Tibial artery (tissue), 4 donors: ENCODE measurements around the gene POU1F1.

ENCODE experiments used
- DNase-seq, 2 donors: peaks; one replicate each; pipeline ENCODE4 v3.0.0-alpha.2; 2019
- H3K27ac ChIP-seq, 2 donors: fragments of 200-600 bp; sonication (generic) in 1 of 2; 1 replicate in 1 of 2; 2 replicates in 1 of 2; pipeline ENCODE4 v1.5.1; 2018 to 2019; ENCODE audit warnings: mild to moderate bottlenecking in 1 of 2
- H3K27me3 ChIP-seq, 2 donors: fragments of 200-600 bp; sonication (generic) in 1 of 2; one replicate each; pipeline versions ENCODE4 v1.5.1 to v1.6.0; 2016 to 2019
- H3K36me3 ChIP-seq, 3 donors: fragments of 200-600 bp; sonication (generic) in 2 of 3; one replicate each; pipeline ENCODE4 v1.5.1; 2016 to 2019; ENCODE audit warnings: mild to moderate bottlenecking in 2 of 3
- H3K4me1 ChIP-seq, 4 donors: fragments of 200-600 bp; sonication (generic) in 2 of 4; 1 replicate in 3 of 4; 2 replicates in 1 of 4; pipeline ENCODE4 v1.5.1; 2016 to 2019
- H3K4me3 ChIP-seq, 2 donors: fragments of 200-600 bp; sonication (generic) in 1 of 2; 1 replicate in 1 of 2; 2 replicates in 1 of 2; pipeline ENCODE4 v1.5.1; 2018 to 2019; ENCODE audit warnings: mild to moderate bottlenecking in 2 of 2
- H3K9me3 ChIP-seq, 3 donors: fragments of 200-600 bp; sonication (generic) in 1 of 3; one replicate each; pipeline ENCODE4 v1.5.1; 2016 to 2019
- CTCF ChIP-seq, 2 experiments: fragments of 200-600 bp in 1 of 2; fragments of 450-650 bp in 1 of 2; IDR thresholded peaks; one replicate each; pipeline ENCODE4 v1.5.1; 2017 to 2019; ENCODE audit warnings: antibody characterized with exemption in 2 of 2, mild to moderate bottlenecking in 1 of 2, moderate library complexity in 1 of 2
- intact Hi-C: fragments of 100-400 bp; cut with DNase I; formaldehyde crosslinking; loops from one replicate; pipeline ENCODE4 v1.15.0; 2023; ENCODE audit warnings: low total_unique reads

Gene POU1F1

GRCh38 chr3:87233805-87234204, 42.6 kb downstream of the POU1F1 start:
- Histone ChIP-seq H3K36me3 (no peaks in the 10 kb centered on the region), H3K27ac (no peak overlapping the region), H3K27me3 (no peaks in the 10 kb centered on the region), H3K9me3 (no peaks in the 10 kb centered on the region), H3K4me1 (peaks cover 0 to 55% (median 8%) of the 10 kb centered on the region in 4 donors), H3K4me3 (no peak overlapping the region)
- no peak for DNase-seq
- TF ChIP-seq CTCF (IDR thresholded peaks at IDR 0.05) = no peak
- intact Hi-C loops = no loop called here

GRCh38 chr3:87229113-87229512, 47.3 kb downstream of the POU1F1 start:
- Histone ChIP-seq H3K4me1 (peaks cover 0 to 65% (median 8%) of the 10 kb centered on the region in 4 donors), H3K36me3 (no peaks in the 10 kb centered on the region), H3K4me3 (peak overlapping the region in 1 of 2 donors; percentile 91), H3K27ac (no peak overlapping the region), H3K27me3 (no peaks in the 10 kb centered on the region), H3K9me3 (no peaks in the 10 kb centered on the region)
- intact Hi-C loops = no loop called here
- no peak for TF ChIP-seq CTCF (IDR thresholded peaks at IDR 0.05)
- no peak for DNase-seq

- H3K4me3 ChIP-seq = peak overlapping the region; percentile 91 to 98
- no peak for TF ChIP-seq CTCF (IDR thresholded peaks at IDR 0.05)
- H3K9me3 ChIP-seq = no peaks in the 10 kb centered on the region
- no peaks in the 10 kb centered on the region for H3K27me3 ChIP-seq
- DNase-seq = no peak
- no peaks in the 10 kb centered on the region for H3K36me3 ChIP-seq
- intact Hi-C loops = no loop called here
- peak overlapping the region; percentile 93 to 98 for H3K27ac ChIP-seq
- peaks cover 0 to 57% (median 7%) of the 10 kb centered on the region in 4 donors for H3K4me1 ChIP-seq
Observed at GRCh38 chr3:87228316-87228715, 48.1 kb downstream of the POU1F1 start.

GRCh38 chr3:87227835-87228144, 48.6 kb downstream of the POU1F1 start:
- DNase-seq = no peak
- Histone ChIP-seq H3K4me3 (peak overlapping the region; percentile 91 to 98), H3K9me3 (no peaks in the 10 kb centered on the region), H3K4me1 (peaks cover 0 to 52% (median 4%) of the 10 kb centered on the region in 4 donors), H3K27me3 (no peaks in the 10 kb centered on the region), H3K27ac (peak overlapping the region; percentile 93 to 98), H3K36me3 (no peaks in the 10 kb centered on the region)
- intact Hi-C loops = no loop called here
- TF ChIP-seq CTCF (IDR thresholded peaks at IDR 0.05) = no peak

GRCh38 chr3:87227104-87227834, 49.1 kb downstream of the POU1F1 start, which contains the start of gene CHMP2B:
Gene CHMP2B, plus strand, starts transcription at chr3:87227309. Its CDS starts 214 bp downstream, at chr3:87227523.
- TF ChIP-seq CTCF (IDR thresholded peaks at IDR 0.05) = no peak
- H3K4me3 ChIP-seq = peak within 1 kb of the TSS; percentile 91 to 98
- no peaks in the 10 kb centered on the region for H3K36me3 ChIP-seq
- DNase-seq = peak; percentile 93 to 97
- H3K4me1 ChIP-seq = peaks cover 0 to 46% (median 3%) of the 10 kb centered on the region in 4 donors
- H3K27ac ChIP-seq = peak within 1 kb of the TSS; percentile 93 to 98
- no peaks in the 10 kb centered on the region for H3K9me3 ChIP-seq
- intact Hi-C loops = no loop called here
- no peaks in the 10 kb centered on the region for H3K27me3 ChIP-seq
